Panc1 (cell line): ENCODE results near the gene CDC42EP3. TPM values are rescaled to one million over a fixed set of nuclear protein-coding genes. Genes with fewer than 3 reads are reported as not detected.
A peak's percentile ranks its signal among the peaks of the same experiment; 100 is the strongest.

Experiments used
- ATAC-seq: fragments of 200-7000 bp; cut with Tn5 transposase; 2 replicates; pipeline ENCODE4 v1.9.1; 2020; ENCODE audit warnings: mild to moderate bottlenecking, moderate library complexity
- Bru-seq: library from RNA; stranded (reverse); fragments of 400-500 nt; gene quantifications from one replicate; lab custom pipeline; 2021; lab: Mats Ljungman, UMichigan
- BruChase-seq, 2 experiments: library from RNA; stranded (reverse); fragments of 400-500 nt; gene quantifications; one replicate each; lab custom pipeline; 2021; lab: Mats Ljungman, UMichigan
- BruUV-seq: library from RNA; stranded (reverse); fragments of 400-500 nt; replicated peaks from 2 replicates; lab custom pipeline; 2021; lab: Mats Ljungman, UMichigan
- CTCF ChIA-PET: fragments of 300-600 bp; sonication (Branson Sonifier 250); formaldehyde crosslinking; loops from one replicate; lab custom pipeline; 2022; ENCODE audit warnings: antibody characterized with exemption; lab: Charles Lee
- POLR2A ChIA-PET: fragments of 300-600 bp; sonication (Branson Sonifier 250); formaldehyde crosslinking; loops from one replicate; lab custom pipeline; 2022; ENCODE audit warnings: antibody characterized with exemption; lab: Charles Lee
- DNase-seq: peaks from one replicate; pipeline ENCODE4 v3.0.0-alpha.2; 2010; ENCODE audit warnings: low read depth, low spot score
- H3K27ac ChIP-seq: 2 replicates; pipeline ENCODE4 v1.5.1; 2011; ENCODE audit warnings: mild to moderate bottlenecking, low read length, inconsistent platforms
- H3K27me3 ChIP-seq: fragments of 200-500 bp; sonication (Bioruptor generic); 2 replicates; pipeline ENCODE4 v1.6.0; 2014; ENCODE audit warnings: low read length, inconsistent platforms; ENCODE audit not compliant: control insufficient read depth, insufficient read depth
- H3K36me3 ChIP-seq: fragments of 200-500 bp; sonication (Bioruptor generic); 2 replicates; pipeline ENCODE4 v1.5.1; 2014; ENCODE audit warnings: inconsistent platforms, mild to moderate bottlenecking, low read length, moderate library complexity; ENCODE audit not compliant: control insufficient read depth, insufficient read depth
- H3K4me1 ChIP-seq: 2 replicates; pipeline ENCODE4 v1.5.1; 2011; ENCODE audit warnings: inconsistent platforms, mild to moderate bottlenecking, low read length, moderate library complexity; ENCODE audit not compliant: control insufficient read depth, insufficient read depth
- H3K4me3 ChIP-seq, 2 experiments: 2 replicates each; pipeline ENCODE4 v1.5.1; 2011 to 2012; ENCODE audit warnings: low read depth in 2 of 2, low read length in 2 of 2, mild to moderate bottlenecking in 2 of 2, inconsistent platforms in 1 of 2, moderate library complexity in 1 of 2
- H3K9me3 ChIP-seq: fragments of 200-500 bp; sonication (Bioruptor generic); 2 replicates; pipeline ENCODE4 v1.5.1; 2014; ENCODE audit warnings: low read depth, mild to moderate bottlenecking, inconsistent platforms, low read length, moderate library complexity; ENCODE audit not compliant: control insufficient read depth, insufficient read depth
- POLR2AphosphoS5 ChIP-seq: IDR thresholded peaks from 2 replicates; pipeline ENCODE4 v1.6.1; 2012; ENCODE audit warnings: mild to moderate bottlenecking, low read depth, low read length, moderate library complexity
- SIN3A ChIP-seq: IDR thresholded peaks from 2 replicates; pipeline ENCODE4 v1.6.1; 2012; ENCODE audit warnings: low read depth, mild to moderate bottlenecking, low read length, moderate library complexity, borderline replicate concordance; ENCODE audit not compliant: insufficient read depth
- TCF7L2 ChIP-seq: IDR thresholded peaks from 2 replicates; pipeline ENCODE4 v1.6.1; 2011; ENCODE audit warnings: mild to moderate bottlenecking, low read depth, low read length, inconsistent platforms
- in situ Hi-C: cut with HindIII; loops from 2 replicates; pipeline ENCODE4 v1.10.0; 2016; ENCODE audit warnings: low sequenced_read_pairs, low pct_unique_long_range_greater_than_20kb
- intact Hi-C: fragments of 100-400 bp; cut with micrococcal nuclease; formaldehyde crosslinking; loops from one replicate; pipeline ENCODE4 v1.10.0; 2022; ENCODE audit not compliant: unreplicated experiment
- long read RNA-seq: library from polyadenylated mRNA; unstranded; transcript quantifications from one replicate; pipeline ENCODE4 v2.0.0, GENCODE V29; 2021; ENCODE audit not compliant: unreplicated experiment
- polyA plus RNA-seq: library from polyadenylated mRNA; unstranded; fragments of >200 nt; gene quantifications from one replicate; pipeline ENCODE4 v1.2.1, GENCODE V29; 2012; ENCODE audit warnings: missing spikeins; ENCODE audit not compliant: insufficient read length
- total RNA-seq: library from RNA; stranded (reverse); gene quantifications from one replicate; pipeline ENCODE4 v1.2.1, GENCODE V29; 2021; ENCODE audit not compliant: unreplicated experiment
- TF ChIP-seq, protein P1 (sequence below): fragments of 450-650 bp; IDR thresholded peaks from 2 replicates; pipeline ENCODE4 v1.5.1; 2017; ENCODE audit warnings: mild to moderate bottlenecking
- TF ChIP-seq, protein P2 (sequence below), 2 experiments: IDR thresholded peaks; 2 replicates each; pipeline ENCODE4 v1.6.1; 2011 to 2012; ENCODE audit warnings: low read depth in 2 of 2, control low read depth in 1 of 2, low read length in 1 of 2, mild to moderate bottlenecking in 1 of 2, moderate library complexity in 1 of 2; ENCODE audit not compliant: insufficient read depth in 1 of 2

CDC42EP3 gene, protein sequence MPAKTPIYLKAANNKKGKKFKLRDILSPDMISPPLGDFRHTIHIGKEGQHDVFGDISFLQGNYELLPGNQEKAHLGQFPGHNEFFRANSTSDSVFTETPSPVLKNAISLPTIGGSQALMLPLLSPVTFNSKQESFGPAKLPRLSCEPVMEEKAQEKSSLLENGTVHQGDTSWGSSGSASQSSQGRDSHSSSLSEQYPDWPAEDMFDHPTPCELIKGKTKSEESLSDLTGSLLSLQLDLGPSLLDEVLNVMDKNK
- 6.1 TPM for total RNA-seq
- polyA plus RNA-seq, result 3.1 TPM
- Bru-seq, nascent RNA, result percentile 59 among the genes with signal in this experiment
- BruChase-seq, experiment 1, labeled RNA remaining after a 2-hour chase, result percentile 61 among the genes with signal in this experiment
- percentile 54 among the genes with signal in this experiment for BruChase-seq, experiment 2, labeled RNA remaining after a 6-hour chase
- long read RNA-seq, full-length matches to known transcripts, result 4 of 10 reads
- long read RNA-seq, partial matches to known transcripts, result 0 of 10 reads
- long read RNA-seq, other reads (novel, unspliced or antisense), result 6 of 10 reads

DNA sequence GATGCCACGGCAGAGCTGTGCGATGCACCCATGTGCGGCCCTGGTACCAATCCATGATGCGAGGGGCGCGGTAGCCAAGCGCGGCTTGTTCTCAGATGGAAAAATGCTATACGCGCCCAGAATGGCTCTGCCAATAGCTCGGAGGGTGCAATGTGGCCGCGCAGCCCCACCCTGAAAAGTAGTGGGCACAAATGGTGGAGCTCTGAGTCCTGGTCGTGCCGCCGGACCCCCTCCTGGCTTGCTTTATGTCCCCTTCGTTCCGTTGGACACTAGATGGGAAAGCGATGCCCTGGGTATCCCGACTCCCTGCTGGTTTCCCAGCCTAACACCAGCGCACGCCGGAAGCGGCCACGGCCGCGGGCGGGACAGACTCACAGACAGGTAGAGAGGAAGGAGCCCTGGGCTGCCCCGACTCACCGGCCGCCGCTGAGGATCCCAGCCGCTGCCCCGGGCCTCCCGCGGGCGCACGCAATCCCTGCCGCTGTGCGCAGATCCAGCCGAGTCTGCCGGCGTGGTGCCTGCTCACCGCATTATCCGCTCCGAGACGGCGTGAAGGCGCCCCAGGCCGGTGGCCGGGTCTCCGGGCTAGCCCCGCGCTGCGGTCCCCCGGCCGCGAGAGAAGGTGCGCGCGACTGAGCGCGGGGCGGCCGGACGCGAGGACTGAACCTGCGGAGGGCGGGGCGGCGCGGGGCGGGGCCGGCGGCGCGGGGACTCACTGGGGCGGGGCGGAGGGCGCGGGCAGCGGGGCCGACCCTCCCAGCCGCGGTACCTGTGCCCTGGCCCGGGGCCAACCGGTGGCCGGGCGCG lies at the start of gene CDC42EP3:
Gene CDC42EP3 (minus strand): TSS at position 634 of the 807 bp plus-strand sequence. CDS start 25,055 bp downstream, outside the sequence.
- H3K9me3 ChIP-seq, result no peaks in the 10 kb centered on the region
- H3K36me3 ChIP-seq, result peaks cover 6% of the 10 kb centered on the region; the same call in 1 of the 2 replicates
- ChIA-PET CTCF (interaction anchor here (1.0 kb wide), 1 partner anchor 161 kb away, joined by 3 read pairs; no protein-coding TSS in a partner anchor), POLR2A (no interaction called here)
- ATAC-seq (peak; percentile 88), DNase-seq (no peak)
- BruUV-seq, result no TSS peak
- peak within 1 kb of the TSS; percentile 73 to 80 for H3K4me3 ChIP-seq
- intact Hi-C loops, result loop anchor here (10.0 kb wide), 1 partner anchor 256 kb away; no protein-coding TSS in a partner anchor
- TF ChIP-seq SIN3A, result peak; percentile 22; the same call in 1 of the 2 replicates
- TF ChIP-seq, protein P1, sequence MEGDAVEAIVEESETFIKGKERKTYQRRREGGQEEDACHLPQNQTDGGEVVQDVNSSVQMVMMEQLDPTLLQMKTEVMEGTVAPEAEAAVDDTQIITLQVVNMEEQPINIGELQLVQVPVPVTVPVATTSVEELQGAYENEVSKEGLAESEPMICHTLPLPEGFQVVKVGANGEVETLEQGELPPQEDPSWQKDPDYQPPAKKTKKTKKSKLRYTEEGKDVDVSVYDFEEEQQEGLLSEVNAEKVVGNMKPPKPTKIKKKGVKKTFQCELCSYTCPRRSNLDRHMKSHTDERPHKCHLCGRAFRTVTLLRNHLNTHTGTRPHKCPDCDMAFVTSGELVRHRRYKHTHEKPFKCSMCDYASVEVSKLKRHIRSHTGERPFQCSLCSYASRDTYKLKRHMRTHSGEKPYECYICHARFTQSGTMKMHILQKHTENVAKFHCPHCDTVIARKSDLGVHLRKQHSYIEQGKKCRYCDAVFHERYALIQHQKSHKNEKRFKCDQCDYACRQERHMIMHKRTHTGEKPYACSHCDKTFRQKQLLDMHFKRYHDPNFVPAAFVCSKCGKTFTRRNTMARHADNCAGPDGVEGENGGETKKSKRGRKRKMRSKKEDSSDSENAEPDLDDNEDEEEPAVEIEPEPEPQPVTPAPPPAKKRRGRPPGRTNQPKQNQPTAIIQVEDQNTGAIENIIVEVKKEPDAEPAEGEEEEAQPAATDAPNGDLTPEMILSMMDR, result no peak
- peak; percentile 43; the same call in 1 of the 2 replicates for TF ChIP-seq POLR2AphosphoS5
- TF ChIP-seq, protein P2, sequence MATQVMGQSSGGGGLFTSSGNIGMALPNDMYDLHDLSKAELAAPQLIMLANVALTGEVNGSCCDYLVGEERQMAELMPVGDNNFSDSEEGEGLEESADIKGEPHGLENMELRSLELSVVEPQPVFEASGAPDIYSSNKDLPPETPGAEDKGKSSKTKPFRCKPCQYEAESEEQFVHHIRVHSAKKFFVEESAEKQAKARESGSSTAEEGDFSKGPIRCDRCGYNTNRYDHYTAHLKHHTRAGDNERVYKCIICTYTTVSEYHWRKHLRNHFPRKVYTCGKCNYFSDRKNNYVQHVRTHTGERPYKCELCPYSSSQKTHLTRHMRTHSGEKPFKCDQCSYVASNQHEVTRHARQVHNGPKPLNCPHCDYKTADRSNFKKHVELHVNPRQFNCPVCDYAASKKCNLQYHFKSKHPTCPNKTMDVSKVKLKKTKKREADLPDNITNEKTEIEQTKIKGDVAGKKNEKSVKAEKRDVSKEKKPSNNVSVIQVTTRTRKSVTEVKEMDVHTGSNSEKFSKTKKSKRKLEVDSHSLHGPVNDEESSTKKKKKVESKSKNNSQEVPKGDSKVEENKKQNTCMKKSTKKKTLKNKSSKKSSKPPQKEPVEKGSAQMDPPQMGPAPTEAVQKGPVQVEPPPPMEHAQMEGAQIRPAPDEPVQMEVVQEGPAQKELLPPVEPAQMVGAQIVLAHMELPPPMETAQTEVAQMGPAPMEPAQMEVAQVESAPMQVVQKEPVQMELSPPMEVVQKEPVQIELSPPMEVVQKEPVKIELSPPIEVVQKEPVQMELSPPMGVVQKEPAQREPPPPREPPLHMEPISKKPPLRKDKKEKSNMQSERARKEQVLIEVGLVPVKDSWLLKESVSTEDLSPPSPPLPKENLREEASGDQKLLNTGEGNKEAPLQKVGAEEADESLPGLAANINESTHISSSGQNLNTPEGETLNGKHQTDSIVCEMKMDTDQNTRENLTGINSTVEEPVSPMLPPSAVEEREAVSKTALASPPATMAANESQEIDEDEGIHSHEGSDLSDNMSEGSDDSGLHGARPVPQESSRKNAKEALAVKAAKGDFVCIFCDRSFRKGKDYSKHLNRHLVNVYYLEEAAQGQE (IDR thresholded peaks at IDR 0.05; ENCODE audit: insufficient read depth in 1 of 2, low read depth in 2 of 2, low read length in 1 of 2), result no peak
- TF ChIP-seq TCF7L2, result no peak
- H3K27me3 ChIP-seq, result peaks cover 4% of the 10 kb centered on the region; the same call in 1 of the 2 replicates
- H3K27ac ChIP-seq, result 0 out of 2 replicates have a peak within 1 kb of the TSS, but pooled peaks have one; percentile 12
- peaks cover 6% of the 10 kb centered on the region for H3K4me1 ChIP-seq
- in situ Hi-C loops, result no loop called here

DNA sequence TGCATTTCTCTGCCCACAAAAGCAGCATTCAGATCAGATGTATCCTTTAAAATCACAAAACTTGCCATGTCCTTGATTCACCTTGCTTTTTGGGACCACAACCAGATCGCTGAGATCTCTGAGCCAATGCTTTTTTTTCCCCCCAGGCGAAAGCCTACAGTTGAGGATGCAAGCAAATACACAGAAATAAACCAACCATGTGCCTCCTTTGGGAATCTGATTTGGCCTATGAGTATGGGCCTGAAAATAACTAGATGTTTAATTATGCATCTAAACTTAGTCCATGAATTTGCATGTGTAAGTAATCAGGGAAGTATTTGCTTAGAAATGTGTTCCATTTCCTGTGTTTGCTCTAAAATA lies 49.7 kb upstream of the CDC42EP3 start:
- Histone ChIP-seq H3K36me3 (no peaks in the 10 kb centered on the region), H3K9me3 (no peaks in the 10 kb centered on the region), H3K4me3 (no peak overlapping the region), H3K27me3 (no peaks in the 10 kb centered on the region; the same call in 1 of the 2 replicates), H3K27ac (no peak overlapping the region), H3K4me1 (no peaks in the 10 kb centered on the region)
- TF ChIP-seq, protein P2 (IDR thresholded peaks at IDR 0.05; ENCODE audit: insufficient read depth in 1 of 2, low read depth in 2 of 2, low read length in 1 of 2), result no peak
- no peak for TF ChIP-seq SIN3A
- TF ChIP-seq, protein P1, result no peak
- no peak for TF ChIP-seq TCF7L2
- no peak for TF ChIP-seq POLR2AphosphoS5
- DNase-seq (no peak), ATAC-seq (no peak)
- no TSS peak for BruUV-seq
- POLR2A ChIA-PET, result no interaction called here
- CTCF ChIA-PET, result no interaction called here
- in situ Hi-C loops (no loop called here), intact Hi-C loops (no loop called here)
